DOHH2 (cell line): ENCODE results near the gene AGBL4.

Source experiments
- H3F3A ChIP-seq: fragments of 200-600 bp; sonication (generic), shearing (Covaris generic); 2 replicates; pipeline ENCODE4 v1.6.0; 2016; ENCODE audit warnings: antibody characterized with exemption, mild to moderate bottlenecking; ENCODE audit not compliant: control insufficient read depth, insufficient read depth
- H3K27ac ChIP-seq: fragments of 200-600 bp; sonication (generic); 2 replicates; pipeline ENCODE4 v1.5.1; 2014; ENCODE audit warnings: low read depth, mild to moderate bottlenecking, low read length, moderate library complexity
- H3K27me3 ChIP-seq: fragments of 200-600 bp; sonication (generic); 2 replicates; pipeline ENCODE4 v1.6.1; 2014; ENCODE audit warnings: mild to moderate bottlenecking, low read length, mixed read lengths; ENCODE audit not compliant: control insufficient read depth
- H3K36me3 ChIP-seq: fragments of 200-600 bp; sonication (generic); 2 replicates; pipeline ENCODE4 v1.6.1; 2014; ENCODE audit warnings: mild to moderate bottlenecking, low read length, moderate library complexity, mixed read lengths; ENCODE audit not compliant: control insufficient read depth
- H3K4me1 ChIP-seq: fragments of 200-600 bp; sonication (generic); 2 replicates; pipeline ENCODE4 v1.6.1; 2014; ENCODE audit warnings: mild to moderate bottlenecking, low read length, mixed read lengths; ENCODE audit not compliant: control insufficient read depth
- H3K4me2 ChIP-seq: fragments of 200-600 bp; sonication (generic); 2 replicates; pipeline ENCODE4 v1.6.0; 2014; ENCODE audit warnings: mild to moderate bottlenecking, low read length, moderate library complexity
- H3K4me3 ChIP-seq: fragments of 200-600 bp; sonication (generic); 2 replicates; pipeline ENCODE4 v1.5.1; 2014; ENCODE audit warnings: mild to moderate bottlenecking, low read length, mixed read lengths
- H3K79me2 ChIP-seq: fragments of 200-600 bp; sonication (generic); 2 replicates; pipeline ENCODE4 v1.6.1; 2014; ENCODE audit warnings: mild to moderate bottlenecking, low read length, mixed read lengths; ENCODE audit not compliant: control insufficient read depth
- H3K9me2 ChIP-seq: fragments of 200-600 bp; sonication (generic); replicated peaks from 2 replicates; pipeline ENCODE4 v1.6.1; 2014; ENCODE audit warnings: mild to moderate bottlenecking, low read length, mixed read lengths; ENCODE audit not compliant: control insufficient read depth
- H3K9me3 ChIP-seq: fragments of 200-600 bp; sonication (generic); 2 replicates; pipeline ENCODE4 v1.6.1; 2014; ENCODE audit warnings: antibody characterized with exemption, low read length, mixed read lengths; ENCODE audit not compliant: control insufficient read depth, insufficient read depth
- H4K20me1 ChIP-seq: fragments of 200-600 bp; sonication (generic); 2 replicates; pipeline ENCODE4 v1.6.0; 2014; ENCODE audit warnings: low read depth, mild to moderate bottlenecking, antibody characterized with exemption, low read length, moderate library complexity; ENCODE audit not compliant: control insufficient read depth, insufficient read depth
- CTCF ChIP-seq: fragments of 200-600 bp; sonication (generic); IDR thresholded peaks from one replicate; pipeline ENCODE4 v1.5.1; 2014; ENCODE audit warnings: antibody characterized with exemption, mild to moderate bottlenecking, low read depth, low read length; ENCODE audit not compliant: poor library complexity, severe bottlenecking
- EZH2phosphoT487 ChIP-seq: fragments of 200-600 bp; sonication (generic); IDR thresholded peaks from 2 replicates; pipeline ENCODE4 v1.6.1; 2017; ENCODE audit warnings: borderline replicate concordance, mild to moderate bottlenecking, antibody characterized with exemption, low read length, moderate library complexity, mixed read lengths

The AGBL4 gene

GRCh38 chr1:48654606-48655210, 1369.0 kb downstream of the AGBL4 start:
- no peaks in the 10 kb centered on the region for H3K27me3 ChIP-seq
- H3K27ac ChIP-seq, result no peak overlapping the region
- H4K20me1 ChIP-seq, result no peaks in the 10 kb centered on the region
- no peak overlapping the region for H3K4me2 ChIP-seq
- H3F3A ChIP-seq, result no peaks in the 10 kb centered on the region
- H3K36me3 ChIP-seq, result no peaks in the 10 kb centered on the region
- TF ChIP-seq CTCF (no peak), EZH2phosphoT487 (no peak)
- no peaks in the 10 kb centered on the region for H3K9me3 ChIP-seq
- H3K9me2 ChIP-seq, result no peaks in the 10 kb centered on the region
- no peak overlapping the region for H3K4me3 ChIP-seq
- no peaks in the 10 kb centered on the region for H3K79me2 ChIP-seq
- no peaks in the 10 kb centered on the region for H3K4me1 ChIP-seq

GRCh38 chr1:48652334-48652733, 1371.4 kb downstream of the AGBL4 start:
- Histone ChIP-seq H3K27ac (no peak overlapping the region), H3K4me3 (no peak overlapping the region), H3K79me2 (no peaks in the 10 kb centered on the region), H3K36me3 (no peaks in the 10 kb centered on the region), H3F3A (no peaks in the 10 kb centered on the region), H4K20me1 (no peaks in the 10 kb centered on the region), H3K9me3 (no peaks in the 10 kb centered on the region), H3K9me2 (no peaks in the 10 kb centered on the region), H3K4me1 (no peaks in the 10 kb centered on the region), H3K27me3 (no peaks in the 10 kb centered on the region), H3K4me2 (no peak overlapping the region)
- TF ChIP-seq CTCF (no peak), EZH2phosphoT487 (no peak)

DNA sequence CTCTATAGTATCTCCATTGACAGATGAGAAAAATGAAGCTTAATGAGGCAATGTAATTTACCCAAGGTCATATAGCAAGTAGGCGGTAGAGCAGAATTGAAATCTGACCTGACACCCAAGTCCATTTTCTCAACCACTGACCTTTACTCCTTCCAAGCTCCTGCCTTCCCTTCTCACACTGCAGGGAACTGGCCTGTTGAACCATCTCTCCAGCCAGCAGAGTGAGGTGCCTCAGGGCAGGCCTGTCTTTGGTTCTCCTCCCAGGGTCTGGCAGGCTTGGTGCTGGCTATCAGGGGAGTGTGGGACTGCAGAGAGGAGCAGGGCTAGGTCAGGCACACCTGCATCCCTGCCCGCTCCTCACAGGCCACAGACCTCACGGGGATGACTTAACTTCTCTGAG, 1373.9 kb downstream of the AGBL4 start:
- no peaks in the 10 kb centered on the region for H4K20me1 ChIP-seq
- H3K9me2 ChIP-seq, result no peaks in the 10 kb centered on the region
- H3F3A ChIP-seq, result no peaks in the 10 kb centered on the region
- no peak overlapping the region for H3K4me2 ChIP-seq
- no peak for TF ChIP-seq EZH2phosphoT487
- TF ChIP-seq CTCF, result no peak
- H3K36me3 ChIP-seq, result no peaks in the 10 kb centered on the region
- no peaks in the 10 kb centered on the region for H3K4me1 ChIP-seq
- H3K27ac ChIP-seq, result no peak overlapping the region
- no peak overlapping the region for H3K4me3 ChIP-seq
- no peaks in the 10 kb centered on the region for H3K27me3 ChIP-seq
- no peaks in the 10 kb centered on the region for H3K79me2 ChIP-seq
- no peaks in the 10 kb centered on the region for H3K9me3 ChIP-seq
